Gastrocnemius medialis (tissue), 4 donors: ENCODE data around the gene AASDH. TPM values are rescaled to one million over a fixed set of nuclear protein-coding genes. Genes with fewer than 3 reads are reported as not detected.

ENCODE experiments used
- ATAC-seq, 2 donors: fragments of 150-250 bp; one replicate each; pipeline ENCODE4 v1.9.1; 2016
- DNase-seq, 2 donors: peaks; one replicate each; pipeline ENCODE4 v3.0.0-alpha.2; 2019
- H3K27ac ChIP-seq, 4 donors: fragments of 200-600 bp; sonication (generic); 1 replicate in 1 of 4; 2 replicates in 3 of 4; pipeline ENCODE4 v1.5.1; 2016 to 2018; ENCODE audit warnings: mild to moderate bottlenecking in 2 of 4, moderate library complexity in 1 of 4
- H3K27me3 ChIP-seq, 3 donors: fragments of 200-600 bp; sonication (generic) in 2 of 3; 1 replicate in 1 of 3; 2 replicates in 2 of 3; pipeline versions ENCODE4 v1.5.1 to v1.6.0; 2016 to 2019; ENCODE audit warnings: mild to moderate bottlenecking in 1 of 3, moderate library complexity in 1 of 3
- H3K36me3 ChIP-seq, 2 donors: fragments of 200-600 bp; sonication (generic) in 1 of 2; one replicate each; pipeline ENCODE4 v1.5.1; 2017 to 2018
- H3K4me1 ChIP-seq, 2 donors: fragments of 200-600 bp; sonication (generic) in 1 of 2; one replicate each; pipeline ENCODE4 v1.5.1; 2016 to 2017; ENCODE audit warnings: mild to moderate bottlenecking in 2 of 2
- H3K4me3 ChIP-seq, 4 donors: fragments of 200-600 bp; sonication (generic) in 3 of 4; 1 replicate in 1 of 4; 2 replicates in 3 of 4; pipeline ENCODE4 v1.5.1; 2016 to 2019; ENCODE audit warnings: mild to moderate bottlenecking in 2 of 4
- H3K9me3 ChIP-seq, 3 donors: fragments of 200-600 bp; sonication (generic) in 2 of 3; 1 replicate in 1 of 3; 2 replicates in 2 of 3; pipeline ENCODE4 v1.5.1; 2016 to 2019
- CTCF ChIP-seq, 5 experiments: fragments of 450-650 bp in 3 of 5; fragments of 200-600 bp in 2 of 5; sonication (generic) in 2 of 5; IDR thresholded peaks in 4 of 5; conservative IDR thresholded peaks in 1 of 5; 1 replicate in 4 of 5; 2 replicates in 1 of 5; pipeline ENCODE4 v1.5.1; 2016 to 2019; ENCODE audit warnings: antibody characterized with exemption in 5 of 5, mild to moderate bottlenecking in 3 of 5, moderate library complexity in 3 of 5
- POLR2A ChIP-seq, 2 donors: fragments of 450-650 bp; IDR thresholded peaks; one replicate each; pipeline ENCODE4 v1.6.1; 2017; ENCODE audit warnings: antibody characterized with exemption in 2 of 2, mild to moderate bottlenecking in 2 of 2, moderate library complexity in 2 of 2
- in situ Hi-C, 4 donors: fragments of 200-750 bp; cut with MboI; loops; one replicate each; pipeline versions ENCODE4 v1.15.0 to v1.8.0; 2017; ENCODE audit warnings: low sequenced_read_pairs in 4 of 4
- intact Hi-C: fragments of 100-400 bp; cut with DNase I; formaldehyde crosslinking; loops from one replicate; pipeline ENCODE4 v1.15.1; 2023; ENCODE audit warnings: low total_unique reads
- total RNA-seq, 4 donors: library from RNA; depleted of rRNA; stranded (reverse); fragments of >200 nt; gene quantifications; one replicate each; pipeline versions ENCODE4 v1.1.0 to v1.2.3, GENCODE V29; 2016

Gene AASDH
- total RNA-seq, 4 donors from 2014 or later, result 2.6 to 4.2 (median 3.3) TPM

- Histone ChIP-seq H3K27me3 (no peaks in the 10 kb centered on the region), H3K9me3 (no peaks in the 10 kb centered on the region), H3K36me3 (no peaks in the 10 kb centered on the region), H3K27ac (no peak overlapping the region), H3K4me3 (no peak overlapping the region), H3K4me1 (no peaks in the 10 kb centered on the region)
- in situ Hi-C loops (no loop called here), intact Hi-C loops (no loop called here)
- no peak for ATAC-seq
- no peak for TF ChIP-seq CTCF (IDR thresholded peaks at IDR 0.05 in 4 of 5, conservative IDR thresholded peaks at IDR 0.05 in 1 of 5)
- no peak for DNase-seq
Observed at GRCh38 chr4:56318555-56318954, 68.7 kb downstream of the AASDH start.

- no peak overlapping the region for H3K27ac ChIP-seq
- no peaks in the 10 kb centered on the region for H3K36me3 ChIP-seq
- in situ Hi-C loops, result no loop called here
- TF ChIP-seq CTCF (IDR thresholded peaks at IDR 0.05 in 4 of 5, conservative IDR thresholded peaks at IDR 0.05 in 1 of 5), result no peak
- intact Hi-C loops, result no loop called here
- no peaks in the 10 kb centered on the region for H3K4me1 ChIP-seq
- DNase-seq (no peak), ATAC-seq (no peak)
- no peaks in the 10 kb centered on the region for H3K27me3 ChIP-seq
- no peak overlapping the region for H3K4me3 ChIP-seq
- no peaks in the 10 kb centered on the region for H3K9me3 ChIP-seq
Observed at GRCh38 chr4:56317749-56318148, 69.5 kb downstream of the AASDH start.

GRCh38 chr4:56316011-56316650 is 71.2 kb downstream of the AASDH start:
- no peak overlapping the region for H3K27ac ChIP-seq
- TF ChIP-seq CTCF (IDR thresholded peaks at IDR 0.05 in 4 of 5, conservative IDR thresholded peaks at IDR 0.05 in 1 of 5) (no peak), POLR2A (IDR thresholded peaks at IDR 0.05) (no peak)
- in situ Hi-C loops (no loop called here), intact Hi-C loops (no loop called here)
- H3K36me3 ChIP-seq, result no peaks in the 10 kb centered on the region
- H3K4me3 ChIP-seq, result no peak overlapping the region
- H3K4me1 ChIP-seq, result no peaks in the 10 kb centered on the region
- H3K9me3 ChIP-seq, result no peaks in the 10 kb centered on the region
- ATAC-seq (no peak), DNase-seq (no peak)
- no peaks in the 10 kb centered on the region for H3K27me3 ChIP-seq

- H3K4me1 ChIP-seq, result no peaks in the 10 kb centered on the region
- no peak for TF ChIP-seq POLR2A (IDR thresholded peaks at IDR 0.05)
- intact Hi-C loops, result no loop called here
Observed at GRCh38 chr4:56315543-56315942, 71.7 kb downstream of the AASDH start.

GRCh38 chr4:56315041-56315440 is 72.2 kb downstream of the AASDH start:
- Histone ChIP-seq H3K4me3 (no peak overlapping the region), H3K27ac (no peak overlapping the region), H3K4me1 (no peaks in the 10 kb centered on the region), H3K27me3 (no peaks in the 10 kb centered on the region), H3K36me3 (no peaks in the 10 kb centered on the region), H3K9me3 (no peaks in the 10 kb centered on the region)
- DNase-seq, result no peak
- TF ChIP-seq POLR2A (IDR thresholded peaks at IDR 0.05), result no peak
- no peak for TF ChIP-seq CTCF (IDR thresholded peaks at IDR 0.05 in 4 of 5, conservative IDR thresholded peaks at IDR 0.05 in 1 of 5)
- in situ Hi-C loops (no loop called here), intact Hi-C loops (no loop called here)
- no peak for ATAC-seq

More at GRCh38 chr4:56315543-56315942, 71.7 kb downstream of the AASDH start:
- DNase-seq (no peak), ATAC-seq (no peak)
- Histone ChIP-seq H3K27me3 (no peaks in the 10 kb centered on the region), H3K9me3 (no peaks in the 10 kb centered on the region), H3K27ac (no peak overlapping the region), H3K36me3 (no peaks in the 10 kb centered on the region), H3K4me3 (no peak overlapping the region)
- in situ Hi-C loops, result no loop called here
